G401.6 (cell line): ENCODE data around the gene TRPM3.
"Not testable (repeated sequence)": the region's sequence is repeated elsewhere in the genome, so short reads cannot be mapped to it uniquely, and the experiment has no call there.

Source experiments
- FAIRE-seq: peaks from 2 replicates; lab custom pipeline; 2012; peaks lifted over from hg19 to GRCh38; lab: Jason Lieb, UNC

TRPM3 gene

GRCh38 chr9:70749066-70749465, 372.4 kb downstream of the TRPM3 start:
- no peak for FAIRE-seq

GRCh38 chr9:70747261-70747718, 374.1 kb downstream of the TRPM3 start:
- no peak for FAIRE-seq

GRCh38 chr9:70746760-70747159, 374.7 kb downstream of the TRPM3 start:
- no peak for FAIRE-seq

- FAIRE-seq, result no peak
Measured at GRCh38 chr9:70746316-70746715, 375.1 kb downstream of the TRPM3 start.

GRCh38 chr9:70724794-70725193, 396.6 kb downstream of the TRPM3 start:
- not testable (repeated sequence) for FAIRE-seq

- FAIRE-seq, result not testable (repeated sequence)
Measured at GRCh38 chr9:70724025-70724424, 397.4 kb downstream of the TRPM3 start.

- FAIRE-seq, result not testable (repeated sequence)
Measured at GRCh38 chr9:70706797-70707196, 414.6 kb downstream of the TRPM3 start.

GRCh38 chr9:70701163-70701562, 420.3 kb downstream of the TRPM3 start:
- FAIRE-seq, result no peak

- no peak for FAIRE-seq
Measured at GRCh38 chr9:70696694-70697335, 424.6 kb downstream of the TRPM3 start.

GRCh38 chr9:70694758-70695157, 426.7 kb downstream of the TRPM3 start:
- no peak for FAIRE-seq

GRCh38 chr9:70693186-70693585, 428.2 kb downstream of the TRPM3 start:
- no peak for FAIRE-seq

GRCh38 chr9:70692431-70692830, 429.0 kb downstream of the TRPM3 start:
- no peak for FAIRE-seq

GRCh38 chr9:70688704-70689103, 432.7 kb downstream of the TRPM3 start:
- no peak for FAIRE-seq

GRCh38 chr9:70683841-70684240, 437.6 kb downstream of the TRPM3 start:
- FAIRE-seq, result no peak

- no peak for FAIRE-seq
Measured at GRCh38 chr9:70682298-70682697, 439.1 kb downstream of the TRPM3 start.

GRCh38 chr9:70679845-70680244, 441.6 kb downstream of the TRPM3 start:
- FAIRE-seq, result no peak

- no peak for FAIRE-seq
Measured at GRCh38 chr9:70678153-70678552, 443.3 kb downstream of the TRPM3 start.

GRCh38 chr9:70677055-70677735, 444.2 kb downstream of the TRPM3 start:
- no peak for FAIRE-seq

GRCh38 chr9:70675868-70676370, 445.5 kb downstream of the TRPM3 start:
- no peak for FAIRE-seq

GRCh38 chr9:70673844-70674243, 447.6 kb downstream of the TRPM3 start:
- FAIRE-seq, result no peak

- FAIRE-seq, result no peak
Measured at GRCh38 chr9:70672161-70672649, 449.2 kb downstream of the TRPM3 start.

GRCh38 chr9:70668751-70669150, 452.7 kb downstream of the TRPM3 start:
- no peak for FAIRE-seq

GRCh38 chr9:70658765-70659164, 462.7 kb downstream of the TRPM3 start:
- no peak for FAIRE-seq

GRCh38 chr9:70656281-70656680, 465.1 kb downstream of the TRPM3 start:
- no peak for FAIRE-seq
